Measurements from ENCODE around the gene SLC35G3.
A peak's percentile ranks its signal among the peaks of the same experiment; 100 is the strongest.
"Not testable (repeated sequence)": the region's sequence is repeated elsewhere in the genome, so short reads cannot be mapped to it uniquely, and the experiment has no call there.

Gene SLC35G3

GRCh38 chr17:35194001-35194400, at the start of gene SLC35G3:
Gene SLC35G3 (minus strand): TSS chr17:35194393. CDS start chr17:35194307, 86 bp downstream.
- FAIRE-seq; DNase-seq (ENCODE audit: extremely low spot score, insufficient read length, low read depth): not testable (repeated sequence)

DNA sequence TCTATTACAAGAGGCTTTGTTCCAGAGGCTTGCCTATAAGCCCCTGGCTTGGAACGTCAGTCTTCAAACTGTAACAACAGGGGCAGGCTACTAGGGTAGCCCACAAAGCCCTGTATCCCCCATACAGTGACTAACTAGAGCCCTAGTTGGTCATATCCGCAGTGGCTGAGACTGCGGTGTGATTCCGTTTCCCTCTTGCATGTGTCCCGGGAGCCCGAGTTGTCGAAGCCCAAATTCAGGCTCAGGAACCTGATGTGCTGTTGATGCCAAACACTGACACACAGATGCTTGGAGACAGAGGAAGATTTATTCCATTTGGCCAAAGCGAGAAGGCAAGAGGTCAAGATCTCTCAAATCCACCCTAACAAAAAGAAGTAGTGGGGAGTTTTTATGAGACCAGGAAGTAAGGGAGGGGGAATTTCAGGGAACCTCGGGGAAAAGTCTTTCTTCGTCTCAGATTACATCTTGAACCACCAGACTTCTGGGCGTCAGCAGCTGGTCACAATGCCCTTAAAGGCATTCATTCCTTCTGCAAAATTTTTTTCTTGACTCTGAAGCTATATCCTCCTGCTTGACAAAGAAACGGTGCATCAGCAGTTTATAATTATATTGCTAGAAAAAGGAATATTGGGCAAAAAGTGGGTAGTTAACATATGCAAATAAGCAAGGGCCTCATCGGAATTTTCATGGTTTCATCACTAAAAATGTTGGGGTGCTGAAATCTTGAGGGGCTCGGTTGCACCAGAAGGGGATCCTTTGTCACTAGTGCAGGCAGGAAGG, 49.6 kb upstream of the SLC35G3 start:
- no peak for DNase-seq (ENCODE audit: extremely low spot score, insufficient read length, low read depth)
- FAIRE-seq, result no peak

DNA sequence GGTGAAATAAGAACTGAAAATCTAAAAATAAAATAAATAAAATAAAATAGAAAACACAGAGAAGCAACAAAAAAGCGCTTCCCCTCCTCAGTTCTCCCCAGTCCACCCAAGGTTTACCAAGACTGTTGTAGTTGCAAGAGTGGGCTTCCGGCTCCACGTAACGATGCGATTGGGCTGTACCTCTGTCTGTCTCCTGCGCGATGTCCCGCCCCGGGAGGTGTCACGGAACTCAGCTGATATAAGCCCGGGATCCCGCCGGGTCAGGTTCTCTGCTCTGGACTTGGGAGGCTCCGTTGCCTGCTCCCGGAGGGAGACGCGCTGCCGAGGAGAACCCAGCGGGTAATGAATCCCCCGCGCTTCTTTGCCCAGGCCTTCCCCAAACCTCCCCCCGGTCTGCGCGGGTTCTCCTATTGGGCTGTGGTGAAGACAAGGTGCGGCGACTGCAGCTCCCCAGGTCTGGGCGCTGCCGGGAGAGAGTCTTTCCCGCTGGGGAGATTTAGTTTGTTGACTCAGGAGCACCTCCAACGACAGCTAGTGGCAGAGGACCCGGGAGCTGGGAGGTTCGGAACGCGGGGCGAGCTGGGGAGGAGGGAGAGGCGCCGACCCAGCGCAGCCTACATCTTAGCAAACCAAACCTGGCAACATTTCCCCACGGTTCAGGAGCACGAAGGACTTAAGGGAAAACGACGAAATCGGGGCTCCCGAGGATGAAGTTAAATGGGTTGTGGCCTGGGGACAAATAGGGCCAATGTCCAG, 48.8 kb upstream of the SLC35G3 start, which contains the start of gene SLFN5:
TSS of gene SLFN5 (plus strand) at position 268 of the 756 bp plus-strand sequence. CDS start 15,619 bp downstream, outside the sequence.
- peak; percentile 88 for DNase-seq (ENCODE audit: extremely low spot score, insufficient read length, low read depth)
- peak; percentile 97 for FAIRE-seq

- DNase-seq (ENCODE audit: extremely low spot score, insufficient read length, low read depth) (peak; percentile 71), FAIRE-seq (no peak)
These were observed 48.1 kb upstream of the SLC35G3 start for GRCh38 chr17:35242158-35242804.

DNA sequence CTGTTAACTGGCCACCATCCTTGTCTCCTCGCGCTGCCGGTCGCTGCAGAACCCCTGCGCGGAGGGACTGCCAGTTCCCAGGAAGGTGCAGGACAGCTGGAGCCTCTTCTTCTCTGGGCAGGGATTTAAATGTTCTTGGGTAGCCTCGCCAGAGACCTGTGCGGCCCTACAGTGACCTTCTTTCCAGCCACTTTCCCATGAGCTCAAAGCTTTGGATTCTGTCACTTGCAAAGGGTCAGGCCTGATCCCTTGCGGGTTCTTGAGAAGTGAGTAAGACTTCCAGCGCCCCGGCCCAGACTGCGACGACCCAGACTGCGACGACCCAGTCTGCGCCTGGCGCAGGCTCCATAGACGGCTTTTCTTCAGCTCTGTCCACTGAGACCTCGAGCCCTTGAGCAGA, 47.3 kb upstream of the SLC35G3 start:
- FAIRE-seq (no peak), DNase-seq (ENCODE audit: extremely low spot score, insufficient read length, low read depth) (no peak)

- FAIRE-seq, result no peak
- DNase-seq (ENCODE audit: extremely low spot score, insufficient read length, low read depth), result no peak
These were observed 46.7 kb upstream of the SLC35G3 start for GRCh38 chr17:35240861-35241260.

GRCh38 chr17:35239823-35240222, 45.6 kb upstream of the SLC35G3 start:
- DNase-seq (ENCODE audit: extremely low spot score, insufficient read length, low read depth) (no peak), FAIRE-seq (no peak)

DNA sequence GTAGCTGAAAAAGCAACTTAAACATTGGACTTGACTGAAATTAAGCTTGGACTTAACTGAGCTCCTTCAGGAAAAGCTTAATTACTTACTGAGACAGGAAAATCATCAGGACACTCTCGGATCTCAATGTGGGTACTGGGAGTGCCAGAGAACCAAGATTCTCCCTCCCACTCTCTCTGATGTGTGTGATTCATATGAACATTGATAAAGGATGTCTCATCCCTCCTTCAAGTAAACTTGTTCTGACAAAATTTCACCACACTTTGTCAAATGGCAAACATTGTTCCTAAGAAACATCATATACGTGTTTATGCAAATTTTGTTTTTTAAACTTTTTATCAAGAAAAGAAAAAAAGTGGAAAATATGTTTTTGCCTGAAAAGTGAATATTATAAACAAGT, 44.6 kb upstream of the SLC35G3 start:
- DNase-seq (ENCODE audit: extremely low spot score, insufficient read length, low read depth) (no peak), FAIRE-seq (peak; percentile 12)

GRCh38 chr17:35236821-35237220, 42.6 kb upstream of the SLC35G3 start:
- DNase-seq (ENCODE audit: extremely low spot score, insufficient read length, low read depth), result no peak
- no peak for FAIRE-seq

GRCh38 chr17:35235917-35236316, 41.7 kb upstream of the SLC35G3 start:
- FAIRE-seq (no peak), DNase-seq (ENCODE audit: extremely low spot score, insufficient read length, low read depth) (no peak)

DNA sequence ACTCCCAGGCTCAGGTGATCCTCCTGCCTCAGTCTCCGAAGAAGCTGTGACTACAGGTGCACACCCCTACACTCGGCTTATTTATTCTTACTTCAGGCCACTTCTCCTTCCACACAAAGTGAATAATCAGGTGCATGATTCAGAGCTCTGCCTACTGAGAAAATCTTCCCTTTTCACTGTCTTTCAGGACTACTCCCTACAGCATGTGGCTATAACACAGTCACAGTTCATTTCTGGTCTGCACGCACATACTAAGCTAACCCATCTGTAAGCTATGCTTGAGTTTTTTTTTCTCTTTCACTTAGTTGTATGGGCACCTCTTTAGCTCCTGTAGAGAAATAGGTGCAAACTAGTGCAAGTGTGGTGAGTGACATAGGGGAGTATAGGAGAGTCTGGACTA, 41.1 kb upstream of the SLC35G3 start:
- FAIRE-seq (no peak), DNase-seq (ENCODE audit: extremely low spot score, insufficient read length, low read depth) (no peak)

DNA sequence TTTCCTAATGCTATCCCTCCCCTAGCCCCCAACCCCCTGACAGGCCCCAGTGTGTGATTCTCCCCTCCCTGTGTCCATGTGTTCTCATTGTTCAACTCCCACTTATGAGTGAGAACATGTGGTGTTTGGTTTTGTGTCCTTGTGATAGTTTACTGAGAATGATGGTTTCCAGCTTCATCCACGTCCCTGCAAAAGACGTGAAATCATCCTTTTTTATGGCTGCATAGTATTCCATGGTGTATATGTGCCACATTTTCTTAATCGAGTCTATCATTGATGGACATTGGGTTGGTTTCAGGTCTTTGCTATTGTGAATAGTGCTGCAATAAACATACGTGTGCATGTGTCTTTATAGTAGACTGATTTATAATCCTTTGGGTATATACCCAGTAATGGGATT, 40.1 kb upstream of the SLC35G3 start:
- DNase-seq (ENCODE audit: extremely low spot score, insufficient read length, low read depth); FAIRE-seq: not testable (repeated sequence)

DNA sequence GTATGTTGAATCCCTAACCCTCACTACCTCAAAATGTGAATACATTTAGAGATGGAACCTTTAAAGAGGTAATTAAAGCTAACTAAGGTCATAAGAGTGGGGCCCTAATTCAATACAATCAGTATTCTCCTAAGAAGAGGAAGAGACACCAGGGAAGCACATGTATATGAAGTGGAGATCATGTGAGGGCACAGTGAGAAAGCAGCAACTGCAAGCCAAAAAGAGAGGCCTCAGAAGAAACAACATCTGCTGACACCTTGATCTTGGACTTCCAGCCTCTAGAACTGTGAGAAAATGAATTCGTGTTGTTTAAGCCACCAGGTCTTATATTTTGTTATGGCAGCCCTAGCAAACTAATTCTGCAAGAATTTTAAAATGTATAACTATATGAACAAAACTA, 35.4 kb upstream of the SLC35G3 start:
- FAIRE-seq (no peak), DNase-seq (ENCODE audit: extremely low spot score, insufficient read length, low read depth) (no peak)

DNA sequence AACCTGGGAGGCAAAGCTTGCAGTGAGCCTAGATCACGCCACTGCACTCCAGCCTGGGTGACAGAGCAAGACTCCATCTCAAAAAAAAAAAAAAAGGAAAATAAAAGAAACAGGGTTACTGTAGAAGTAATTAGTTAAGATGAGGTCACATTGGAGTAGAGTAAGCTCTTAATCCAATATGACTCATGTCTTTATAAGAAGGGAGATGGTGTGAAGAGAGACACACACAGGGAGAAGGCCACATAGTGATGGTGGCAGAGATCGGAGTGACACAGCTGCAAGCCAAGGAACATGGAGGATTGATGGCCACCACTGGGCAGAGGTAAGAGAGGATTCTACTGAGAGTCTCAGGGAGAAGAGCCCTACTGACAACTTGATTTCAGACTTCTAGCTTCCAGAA, 33.4 kb upstream of the SLC35G3 start:
- FAIRE-seq (no peak), DNase-seq (ENCODE audit: extremely low spot score, insufficient read length, low read depth) (no peak)

GRCh38 chr17:35224436-35224835, 30.2 kb upstream of the SLC35G3 start:
- DNase-seq (ENCODE audit: extremely low spot score, insufficient read length, low read depth), result no peak

DNA sequence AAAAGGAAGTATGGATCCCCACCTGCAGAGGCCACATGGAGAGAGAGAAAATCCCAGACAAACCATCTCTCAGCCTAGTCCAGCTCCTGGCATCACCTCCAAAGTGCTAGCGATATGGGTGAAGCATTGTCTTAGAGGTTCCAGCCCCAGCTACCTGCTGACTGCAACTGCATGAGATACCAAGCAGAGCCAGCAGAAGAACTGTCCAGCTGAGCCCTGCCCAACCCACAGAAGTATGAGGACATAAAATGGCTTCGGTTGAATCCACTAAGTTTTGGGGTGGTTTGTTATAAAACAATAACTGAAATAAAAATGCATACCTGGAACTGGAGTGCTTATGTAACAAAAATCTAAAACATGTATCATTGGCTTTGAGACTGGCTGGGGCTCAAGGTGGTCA, 28.3 kb upstream of the SLC35G3 start:
- no peak for DNase-seq (ENCODE audit: extremely low spot score, insufficient read length, low read depth)
- no peak for FAIRE-seq

More at GRCh38 chr17:35224436-35224835, 30.2 kb upstream of the SLC35G3 start:
- FAIRE-seq, result no peak

DNA sequence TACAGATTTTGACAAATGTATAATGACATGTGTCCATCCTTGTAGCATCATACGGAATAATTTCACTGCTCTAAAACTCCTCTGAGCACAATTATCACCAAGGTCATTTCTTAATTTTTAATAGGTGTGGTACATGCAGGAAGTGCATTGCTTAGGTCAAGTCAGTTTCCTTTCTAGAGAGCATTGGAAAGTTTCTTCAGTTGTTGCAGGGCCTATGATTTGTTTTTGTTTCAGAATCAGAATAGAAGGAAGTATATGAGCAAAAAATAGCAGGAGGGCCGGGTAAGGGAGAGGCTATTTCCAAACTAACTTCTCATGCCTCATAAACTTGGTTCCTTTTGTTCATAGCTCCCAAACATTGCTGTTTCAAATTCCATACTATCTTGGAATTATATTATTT, 24.7 kb upstream of the SLC35G3 start:
- DNase-seq (ENCODE audit: extremely low spot score, insufficient read length, low read depth), result no peak
- peak; percentile 46 for FAIRE-seq

GRCh38 chr17:35217107-35217506, 22.9 kb upstream of the SLC35G3 start:
- FAIRE-seq, result no peak
- DNase-seq (ENCODE audit: extremely low spot score, insufficient read length, low read depth), result no peak

DNA sequence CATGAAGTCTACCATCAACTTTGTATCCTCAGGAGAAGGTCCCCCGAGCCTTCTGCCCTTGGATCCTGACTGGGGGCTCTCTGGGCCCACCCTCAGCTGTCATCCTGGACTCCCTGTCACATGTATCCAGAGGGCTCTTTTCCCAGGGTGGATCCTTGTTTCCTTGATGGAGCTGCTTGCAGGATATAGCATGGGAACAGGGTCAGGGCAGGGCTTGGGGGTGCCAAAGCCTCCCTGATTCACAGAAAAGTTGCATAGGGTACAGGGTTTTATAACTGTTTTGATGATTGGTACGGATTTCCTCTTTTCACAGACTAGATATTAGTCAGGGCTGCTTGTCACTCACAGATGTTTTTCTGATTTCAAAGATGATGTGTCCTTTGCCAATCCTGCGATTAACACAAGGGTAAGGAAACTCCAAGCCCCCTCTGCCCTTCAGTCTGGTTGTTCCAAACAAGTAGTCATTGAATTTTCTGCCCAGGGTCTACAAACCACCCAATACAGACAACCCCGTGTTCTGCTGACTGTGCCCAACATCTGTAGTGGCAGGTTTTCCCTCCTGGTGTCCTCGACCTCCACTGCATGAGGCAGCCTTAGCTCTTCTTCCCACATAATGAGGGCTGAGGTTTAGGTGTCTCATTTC, 20.6 kb upstream of the SLC35G3 start:
- no peak for DNase-seq (ENCODE audit: extremely low spot score, insufficient read length, low read depth)

GRCh38 chr17:35214192-35214591, 20.0 kb upstream of the SLC35G3 start:
- FAIRE-seq, result no peak
- no peak for DNase-seq (ENCODE audit: extremely low spot score, insufficient read length, low read depth)

More for the DNA sequence above, 20.6 kb upstream of the SLC35G3 start:
- peak; percentile 52 for FAIRE-seq

All from GM18507 (cell line).